ENCODE results near the gene MARCHF3.

The MARCHF3 gene

GRCh38 chr5:127063257-127063913, 33.0 kb upstream of the MARCHF3 start:
- no peak for DNase-seq (ENCODE audit: extremely low read depth, insufficient read length)
- Histone ChIP-seq H3K36me3 (ENCODE audit: control insufficient read depth, insufficient read depth, low read length) (0 out of 2 replicates have a peak, but pooled peaks cover 1% of the 10 kb centered on the region), H3K4me3 (replicated peaks; ENCODE audit: low read depth, low read length) (no peak overlapping the region), H3K27me3 (replicated peaks; ENCODE audit: control insufficient read depth, insufficient read depth, low read length) (no peaks in the 10 kb centered on the region)
- TF ChIP-seq CTCF (IDR thresholded peaks at IDR 0.05; ENCODE audit: insufficient read depth, low read length, poor library complexity, severe bottlenecking): no peak

- Histone ChIP-seq H3K4me3 (replicated peaks; ENCODE audit: low read depth, low read length) (no peak overlapping the region), H3K36me3 (ENCODE audit: control insufficient read depth, insufficient read depth, low read length) (0 out of 2 replicates have a peak, but pooled peaks cover 1% of the 10 kb centered on the region), H3K27me3 (replicated peaks; ENCODE audit: control insufficient read depth, insufficient read depth, low read length) (no peaks in the 10 kb centered on the region)
- no peak for DNase-seq (ENCODE audit: extremely low read depth, insufficient read length)
- no peak for TF ChIP-seq CTCF (IDR thresholded peaks at IDR 0.05; ENCODE audit: insufficient read depth, low read length, poor library complexity, severe bottlenecking)
These were observed 31.6 kb upstream of the MARCHF3 start for GRCh38 chr5:127061956-127062355.

- no peak for TF ChIP-seq CTCF (IDR thresholded peaks at IDR 0.05; ENCODE audit: insufficient read depth, low read length, poor library complexity, severe bottlenecking)
- 0 out of 2 replicates have a peak, but pooled peaks cover 1% of the 10 kb centered on the region for H3K36me3 ChIP-seq (ENCODE audit: control insufficient read depth, insufficient read depth, low read length)
- no peak for DNase-seq (ENCODE audit: extremely low read depth, insufficient read length)
These were observed 31.2 kb upstream of the MARCHF3 start for GRCh38 chr5:127061537-127061936.

GRCh38 chr5:127060470-127060985, 30.2 kb upstream of the MARCHF3 start:
- DNase-seq (ENCODE audit: extremely low read depth, insufficient read length): no peak

More at GRCh38 chr5:127061537-127061936, 31.2 kb upstream of the MARCHF3 start:
- Histone ChIP-seq H3K27me3 (replicated peaks; ENCODE audit: control insufficient read depth, insufficient read depth, low read length) (no peaks in the 10 kb centered on the region), H3K4me3 (replicated peaks; ENCODE audit: low read depth, low read length) (no peak overlapping the region)

GRCh38 chr5:127056896-127057295, 26.5 kb upstream of the MARCHF3 start:
- H3K27me3 ChIP-seq (replicated peaks; ENCODE audit: control insufficient read depth, insufficient read depth, low read length): no peaks in the 10 kb centered on the region
- peaks cover 1% of the 10 kb centered on the region; the same call in 1 of the 2 replicates for H3K36me3 ChIP-seq (ENCODE audit: control insufficient read depth, insufficient read depth, low read length)
- no peak for TF ChIP-seq CTCF (IDR thresholded peaks at IDR 0.05; ENCODE audit: insufficient read depth, low read length, poor library complexity, severe bottlenecking)
- no peak for DNase-seq (ENCODE audit: extremely low read depth, insufficient read length)
- no peak overlapping the region for H3K4me3 ChIP-seq (replicated peaks; ENCODE audit: low read depth, low read length)

More at GRCh38 chr5:127060470-127060985, 30.2 kb upstream of the MARCHF3 start:
- Histone ChIP-seq H3K4me3 (replicated peaks; ENCODE audit: low read depth, low read length) (no peak overlapping the region), H3K27me3 (replicated peaks; ENCODE audit: control insufficient read depth, insufficient read depth, low read length) (no peaks in the 10 kb centered on the region), H3K36me3 (ENCODE audit: control insufficient read depth, insufficient read depth, low read length) (peaks cover 1% of the 10 kb centered on the region; the same call in 1 of the 2 replicates)
- no peak for TF ChIP-seq CTCF (IDR thresholded peaks at IDR 0.05; ENCODE audit: insufficient read depth, low read length, poor library complexity, severe bottlenecking)

All from GM06990 (cell line).